Trophoblast cell (in vitro differentiated cells and primary cell): ENCODE data around the gene UAP1.

Experiments
- DNase-seq, 2 donors: peaks; one replicate each; pipeline ENCODE4 v3.0.0-alpha.2; 2016
- H2AFZ ChIP-seq: 2 replicates; pipeline ENCODE4 v1.6.1; 2013; ENCODE audit warnings: low read length, moderate library complexity, mild to moderate bottlenecking; ENCODE audit not compliant: insufficient read depth, poor library complexity
- H2AK5ac ChIP-seq: 2 replicates; pipeline ENCODE4 v1.6.1; 2013; ENCODE audit warnings: mild to moderate bottlenecking, low read length
- H2BK120ac ChIP-seq: 2 replicates; pipeline ENCODE4 v1.6.1; 2013; ENCODE audit warnings: low read length, mild to moderate bottlenecking, moderate library complexity; ENCODE audit not compliant: insufficient read depth, poor library complexity
- H2BK12ac ChIP-seq: 2 replicates; pipeline ENCODE4 v1.6.1; 2013; ENCODE audit warnings: mild to moderate bottlenecking, low read length, moderate library complexity
- H2BK5ac ChIP-seq: 2 replicates; pipeline ENCODE4 v1.6.1; 2013; ENCODE audit warnings: low read length, low read depth, moderate library complexity, mild to moderate bottlenecking; ENCODE audit not compliant: poor library complexity
- H3K14ac ChIP-seq: 2 replicates; pipeline ENCODE4 v1.6.1; 2013; ENCODE audit warnings: mild to moderate bottlenecking, low read length
- H3K18ac ChIP-seq: 2 replicates; pipeline ENCODE4 v1.6.1; 2013; ENCODE audit warnings: mild to moderate bottlenecking, low read length
- H3K23ac ChIP-seq: 2 replicates; pipeline ENCODE4 v1.6.1; 2013; ENCODE audit warnings: low read length
- H3K27ac ChIP-seq: 2 replicates; pipeline ENCODE4 v1.5.1; 2013; ENCODE audit warnings: low read depth, mild to moderate bottlenecking, inconsistent platforms, low read length, moderate library complexity
- H3K27me3 ChIP-seq: 2 replicates; pipeline ENCODE4 v1.6.1; 2013; ENCODE audit warnings: inconsistent platforms, mild to moderate bottlenecking, low read length, moderate library complexity; ENCODE audit not compliant: insufficient read depth
- H3K36me3 ChIP-seq, 2 experiments: 1 replicate in 1 of 2; 2 replicates in 1 of 2; pipeline ENCODE4 v1.6.1; 2013; ENCODE audit warnings: low read length in 2 of 2, mild to moderate bottlenecking in 2 of 2, moderate library complexity in 1 of 2; ENCODE audit not compliant: insufficient read depth in 2 of 2, control insufficient read depth in 1 of 2
- H3K4ac ChIP-seq: 2 replicates; pipeline ENCODE4 v1.6.1; 2013; ENCODE audit warnings: low read depth, mild to moderate bottlenecking, low read length, moderate library complexity
- H3K4me1 ChIP-seq, 2 experiments: 1 replicate in 1 of 2; 2 replicates in 1 of 2; pipeline ENCODE4 v1.6.1; 2013; ENCODE audit warnings: low read length in 2 of 2, mild to moderate bottlenecking in 2 of 2, moderate library complexity in 1 of 2; ENCODE audit not compliant: insufficient read depth in 2 of 2, control insufficient read depth in 1 of 2
- H3K4me2 ChIP-seq: 2 replicates; pipeline ENCODE4 v1.6.1; 2013; ENCODE audit warnings: inconsistent platforms, mild to moderate bottlenecking, low read length, moderate library complexity
- H3K4me3 ChIP-seq: 2 replicates; pipeline ENCODE4 v1.5.1; 2013; ENCODE audit warnings: mild to moderate bottlenecking, low read depth, low read length, inconsistent platforms
- H3K79me1 ChIP-seq: one replicate; pipeline ENCODE4 v1.6.1; 2013; ENCODE audit warnings: low read length
- H3K79me2 ChIP-seq: 2 replicates; pipeline ENCODE4 v1.6.1; 2013; ENCODE audit warnings: low read length, mild to moderate bottlenecking; ENCODE audit not compliant: control insufficient read depth, insufficient read depth, poor library complexity
- H3K9ac ChIP-seq: 2 replicates; pipeline ENCODE4 v1.6.1; 2013; ENCODE audit warnings: mild to moderate bottlenecking, low read length
- H3K9me3 ChIP-seq: 2 replicates; pipeline ENCODE4 v1.6.1; 2013; ENCODE audit warnings: low read depth, mild to moderate bottlenecking, control low read depth, inconsistent platforms, low read length; ENCODE audit not compliant: insufficient read depth
- H4K12ac ChIP-seq: 2 replicates; pipeline ENCODE4 v1.6.1; 2013; ENCODE audit warnings: low read depth, mild to moderate bottlenecking, low read length, moderate library complexity
- H4K8ac ChIP-seq: 2 replicates; pipeline ENCODE4 v1.6.1; 2013; ENCODE audit warnings: low read depth, mild to moderate bottlenecking, low read length, moderate library complexity
- H4K91ac ChIP-seq: one replicate; pipeline ENCODE4 v1.6.1; 2013; ENCODE audit warnings: low read depth, mild to moderate bottlenecking, low read length, moderate library complexity
- WGBS: extraction: QIAGEN DNeasy Blood & Tissue Kit; methylation state at CpG from one replicate; pipeline ENCODE4 v1.1.7; 2013; ENCODE audit warnings: missing lambda C conversion rate; ENCODE audit not compliant: insufficient read length, insufficient coverage; ENCODE audit errors: extremely low coverage; 5-methylcytosine and 5-hydroxymethylcytosine counted together

The UAP1 gene

GRCh38 chr1:162626094-162626493, 64.6 kb downstream of the UAP1 start:
- Histone ChIP-seq H4K91ac (no peak overlapping the region), H3K79me1 (no peaks in the 10 kb centered on the region), H3K18ac (no peak overlapping the region), H4K8ac (no peak overlapping the region), H3K4me3 (no peak overlapping the region), H2AFZ (no peak overlapping the region), H2AK5ac (no peak overlapping the region), H2BK12ac (peak overlapping the region; percentile 85), H3K27me3 (no peaks in the 10 kb centered on the region), H3K14ac (no peak overlapping the region), H3K4me2 (no peak overlapping the region), H2BK120ac (no peak overlapping the region), H3K4ac (no peak overlapping the region), H3K79me2 (no peaks in the 10 kb centered on the region), H3K23ac (no peak overlapping the region), H3K9ac (no peak overlapping the region), H3K4me1 (peaks cover 2% of the 10 kb centered on the region in 2 experiments), H4K12ac (no peak overlapping the region), H3K27ac (no peak overlapping the region), H2BK5ac (no peak overlapping the region), H3K9me3 (no peaks in the 10 kb centered on the region), H3K36me3 (no peaks in the 10 kb centered on the region)
- no peak for DNase-seq
- WGBS = no CpG with 5 or more reads among the region's 2 CpGs

- no peak for DNase-seq
- H3K18ac ChIP-seq = no peak overlapping the region
- no peak overlapping the region for H2BK12ac ChIP-seq
- H3K4me1 ChIP-seq = peaks cover 4 to 5% of the 10 kb centered on the region in 2 experiments
- no peak overlapping the region for H3K23ac ChIP-seq
- no peaks in the 10 kb centered on the region for H3K27me3 ChIP-seq
- H2AK5ac ChIP-seq = no peak overlapping the region
- H3K4ac ChIP-seq = no peak overlapping the region
- no CpG with 5 or more reads among the region's 2 CpGs for WGBS
- no peaks in the 10 kb centered on the region for H3K79me2 ChIP-seq
- H2BK120ac ChIP-seq = no peak overlapping the region
- no peaks in the 10 kb centered on the region for H3K36me3 ChIP-seq
- H3K79me1 ChIP-seq = no peaks in the 10 kb centered on the region
- no peak overlapping the region for H3K27ac ChIP-seq
- H3K4me2 ChIP-seq = no peak overlapping the region
- H4K91ac ChIP-seq = no peak overlapping the region
- H2BK5ac ChIP-seq = no peak overlapping the region
- no peak overlapping the region for H3K4me3 ChIP-seq
- H4K8ac ChIP-seq = no peak overlapping the region
- H3K9me3 ChIP-seq = no peaks in the 10 kb centered on the region
- H3K14ac ChIP-seq = no peak overlapping the region
- no peak overlapping the region for H3K9ac ChIP-seq
- H2AFZ ChIP-seq = no peak overlapping the region
- H4K12ac ChIP-seq = no peak overlapping the region
Observed at GRCh38 chr1:162626761-162627160, 65.2 kb downstream of the UAP1 start.

- Histone ChIP-seq H2BK120ac (no peak overlapping the region), H2BK12ac (no peak overlapping the region), H3K27me3 (no peaks in the 10 kb centered on the region), H3K36me3 (no peaks in the 10 kb centered on the region), H3K4me2 (no peak overlapping the region), H3K9ac (no peak overlapping the region), H3K27ac (no peak overlapping the region), H3K4me1 (peaks cover 5% of the 10 kb centered on the region in 2 experiments), H2AK5ac (no peak overlapping the region), H4K8ac (no peak overlapping the region), H3K79me2 (no peaks in the 10 kb centered on the region), H2BK5ac (no peak overlapping the region), H3K23ac (no peak overlapping the region), H2AFZ (no peak overlapping the region), H4K12ac (no peak overlapping the region), H3K79me1 (no peaks in the 10 kb centered on the region), H3K4ac (no peak overlapping the region), H4K91ac (no peak overlapping the region), H3K18ac (no peak overlapping the region), H3K4me3 (no peak overlapping the region), H3K14ac (no peak overlapping the region), H3K9me3 (no peaks in the 10 kb centered on the region)
- peak in 1 of 2 donors; percentile 45 for DNase-seq
- WGBS = no CpG with 5 or more reads among the region's 3 CpGs
Observed at GRCh38 chr1:162627662-162628296, 66.3 kb downstream of the UAP1 start.

- Histone ChIP-seq H3K9ac (no peak overlapping the region), H3K18ac (no peak overlapping the region), H3K79me1 (no peaks in the 10 kb centered on the region), H3K9me3 (no peaks in the 10 kb centered on the region), H2BK12ac (no peak overlapping the region), H3K23ac (no peak overlapping the region), H3K27ac (no peak overlapping the region), H2BK5ac (no peak overlapping the region), H3K14ac (no peak overlapping the region), H3K27me3 (no peaks in the 10 kb centered on the region), H2BK120ac (no peak overlapping the region), H2AK5ac (no peak overlapping the region), H3K4ac (no peak overlapping the region), H3K4me3 (no peak overlapping the region), H2AFZ (no peak overlapping the region), H4K8ac (no peak overlapping the region), H3K4me1 (peaks cover 5% of the 10 kb centered on the region in 2 experiments), H4K12ac (no peak overlapping the region), H4K91ac (no peak overlapping the region), H3K4me2 (no peak overlapping the region), H3K79me2 (no peaks in the 10 kb centered on the region), H3K36me3 (no peaks in the 10 kb centered on the region)
- WGBS = no CpG with 5 or more reads among the region's 3 CpGs
- no peak for DNase-seq
Observed at GRCh38 chr1:162629077-162629627, 67.6 kb downstream of the UAP1 start.
